HG03457 (cell line): Measurements from ENCODE around the gene RNU1-3.
"Not testable (repeated sequence)": the region's sequence is repeated elsewhere in the genome, so short reads cannot be mapped to it uniquely, and the experiment has no call there.

Source experiments
- ATAC-seq: cut with Tn5 transposase; IDR thresholded peaks from one replicate; pipeline ENCODE4 v1.9.1; 2021; ENCODE audit warnings: moderate number of reproducible peaks; ENCODE audit not compliant: unreplicated experiment

The RNU1-3 gene

DNA sequence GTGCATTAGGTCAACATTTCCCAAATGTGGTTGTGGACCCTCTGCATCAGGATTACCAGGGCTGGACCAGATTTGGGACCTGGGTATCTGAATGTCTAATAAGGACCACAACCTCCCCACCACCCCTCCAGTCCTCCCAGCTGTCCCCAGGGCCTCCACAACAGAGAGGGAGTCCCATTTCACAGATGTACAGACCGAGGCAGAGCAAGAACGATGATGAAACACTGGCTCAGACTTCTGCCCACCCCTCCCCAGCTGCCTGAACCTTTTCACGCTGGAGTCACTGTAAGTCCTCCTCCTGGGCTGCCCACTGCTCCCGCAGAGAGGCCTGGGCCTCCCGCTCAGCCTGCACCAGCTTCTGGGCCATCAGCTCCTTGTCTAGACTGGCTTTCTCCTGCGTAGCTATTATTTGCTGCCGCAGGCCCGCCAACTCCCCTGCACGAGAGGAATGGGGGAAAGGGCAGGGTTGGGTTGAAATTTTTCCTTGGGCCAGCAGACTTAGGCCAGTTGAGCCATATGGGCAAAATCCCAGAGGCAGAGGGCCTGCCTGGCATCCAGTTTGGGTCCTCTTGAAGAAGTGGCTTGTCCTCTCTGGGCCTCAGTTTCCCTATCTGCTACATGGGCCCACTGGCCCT is 45.0 kb downstream of the RNU1-3 start:
- ATAC-seq, result not testable (repeated sequence)

DNA sequence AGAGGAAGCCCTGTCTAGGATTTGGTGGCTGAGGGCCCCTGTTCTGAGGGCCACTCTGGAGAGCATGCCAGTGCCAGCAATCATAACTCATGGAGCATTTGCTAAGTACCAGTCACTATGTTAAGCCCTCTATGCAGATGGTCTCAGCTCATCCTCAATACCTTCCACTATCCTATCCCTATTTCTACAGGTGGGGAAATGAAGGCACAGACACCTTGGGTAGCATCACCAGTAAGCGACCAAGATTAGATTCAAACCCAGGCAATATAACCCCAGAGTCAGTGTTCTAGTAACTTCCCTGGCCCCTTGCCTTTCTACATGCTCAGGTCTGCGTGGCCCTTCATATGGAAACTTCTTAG is 45.5 kb downstream of the RNU1-3 start:
- no peak for ATAC-seq

DNA sequence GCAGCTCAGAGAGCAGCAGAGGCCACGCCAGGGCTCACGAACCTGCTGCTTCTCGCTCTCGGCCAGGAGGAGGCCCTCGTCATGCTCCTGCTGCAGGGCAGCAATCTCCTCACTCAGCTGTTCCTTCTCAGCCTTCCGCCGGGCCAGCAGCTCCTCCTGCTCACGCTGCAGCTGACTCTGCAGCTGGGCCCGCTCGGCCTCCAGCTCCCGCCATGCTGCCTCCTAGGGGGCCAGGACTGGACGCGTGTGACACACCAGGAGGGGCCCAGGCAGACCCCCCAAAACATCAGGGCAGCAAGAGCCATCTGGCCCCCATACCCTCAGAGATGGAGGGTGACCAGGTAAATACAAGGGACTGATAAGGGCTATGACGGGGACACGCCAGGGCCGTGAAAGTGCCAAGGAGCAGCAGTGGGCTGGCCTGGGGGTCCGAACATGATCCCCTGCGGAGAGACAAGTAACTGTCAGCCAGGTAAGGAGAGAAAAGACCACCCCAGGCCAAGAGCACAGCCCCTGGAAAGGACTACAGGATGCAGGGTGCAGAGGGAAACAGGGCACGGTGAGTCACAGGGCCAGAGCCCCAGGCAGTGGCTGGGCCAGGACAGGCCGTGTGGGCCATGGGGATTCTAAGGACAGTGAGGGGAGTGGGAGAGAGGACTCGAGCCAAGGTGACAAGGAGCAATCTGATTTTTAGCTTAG is 46.8 kb downstream of the RNU1-3 start:
- ATAC-seq, result not testable (repeated sequence)

DNA sequence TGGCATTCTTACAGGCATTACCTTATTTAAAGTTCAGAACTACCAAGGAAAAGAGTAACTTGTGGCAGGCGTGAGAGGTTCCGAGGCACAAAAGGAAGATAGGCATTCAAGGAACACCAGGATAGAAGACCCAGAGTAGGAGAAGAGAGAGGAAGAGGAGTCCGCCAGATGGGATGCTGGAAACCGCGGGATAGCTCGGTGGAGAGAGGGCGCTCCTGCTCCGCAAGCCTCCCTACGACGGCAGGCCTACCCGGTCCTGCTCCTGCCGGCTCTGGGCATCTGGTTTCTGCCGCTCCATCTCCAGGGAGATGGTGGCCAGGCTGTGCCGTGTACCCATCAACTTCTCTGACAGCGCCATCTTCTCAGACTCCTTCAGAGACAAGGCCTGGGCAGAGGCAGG is 48.0 kb downstream of the RNU1-3 start:
- no peak for ATAC-seq

DNA sequence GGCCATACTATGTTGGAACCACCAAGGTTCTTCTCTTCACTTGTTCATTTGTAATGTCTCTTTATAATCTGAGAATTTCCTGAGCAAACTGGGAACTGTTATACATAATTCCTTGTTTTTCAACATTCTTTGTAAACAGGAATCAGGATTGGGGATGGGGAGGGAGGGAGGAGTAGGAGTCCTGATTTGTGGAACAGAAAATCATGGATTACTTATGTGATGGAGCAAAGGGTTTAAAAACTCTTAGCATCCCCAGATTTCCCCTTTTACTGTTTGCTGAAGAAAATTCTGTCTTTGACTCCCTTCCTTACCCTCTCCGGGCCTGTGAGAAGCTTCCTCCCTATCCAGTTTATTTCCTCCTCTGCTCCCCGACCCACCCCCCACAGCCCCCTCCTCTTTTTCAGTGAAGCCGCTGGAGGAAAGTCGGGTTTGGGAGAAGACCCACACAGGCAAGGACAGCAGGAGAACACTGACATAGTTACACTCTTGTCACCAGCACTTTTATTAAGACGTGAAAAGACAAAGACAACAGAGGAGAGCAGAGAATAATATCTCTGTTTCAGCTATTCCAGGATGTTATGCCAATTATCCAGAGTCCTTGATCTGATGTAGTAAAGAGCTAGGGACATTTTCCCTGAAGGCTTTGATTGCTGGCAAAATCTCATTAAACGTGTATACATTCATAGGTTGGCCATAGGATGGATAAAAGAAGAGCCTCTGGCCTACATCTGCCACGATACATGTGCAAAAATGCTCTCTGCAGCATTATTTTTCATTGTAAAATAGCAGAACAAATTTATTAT is 48.8 kb downstream of the RNU1-3 start:
- ATAC-seq, result no peak

DNA sequence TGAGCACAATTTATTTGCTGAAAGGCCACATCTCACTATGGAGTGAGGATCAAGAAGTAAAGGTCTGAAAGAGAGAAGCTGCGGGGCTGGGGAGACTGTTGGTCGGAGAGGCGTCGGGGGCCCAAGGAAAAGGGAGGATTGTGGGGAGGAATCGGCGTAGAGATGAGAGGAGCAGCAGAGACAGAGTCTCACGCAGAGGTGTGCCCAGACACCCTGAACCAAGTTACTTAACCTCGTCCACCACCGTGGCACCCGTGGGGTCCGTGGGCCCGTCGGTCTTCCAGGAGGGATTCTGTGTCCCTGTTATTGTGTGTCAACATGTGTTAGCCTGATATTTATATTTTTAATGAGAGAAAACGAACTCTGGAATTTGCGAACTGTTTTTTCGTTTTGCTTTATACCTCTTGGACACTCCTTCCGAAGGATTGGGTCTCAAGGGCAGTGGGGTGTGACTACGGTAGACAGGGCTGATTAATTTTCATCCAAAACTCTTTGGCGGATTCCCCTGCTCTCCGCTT is 49.6 kb downstream of the RNU1-3 start:
- ATAC-seq, result no peak
